H1 (cell line): ENCODE measurements around the gene NFKBIL1. TPM values are rescaled to one million over a fixed set of nuclear protein-coding genes. Genes with fewer than 3 reads are reported as not detected.

ENCODE experiments used
- CTCF ChIA-PET: fragments of 300-600 bp; sonication (Branson Sonifier 250); formaldehyde crosslinking; loops from one replicate; lab custom pipeline; 2021; ENCODE audit not compliant: partially characterized antibody; lab: Charles Lee
- POLR2A ChIA-PET: fragments of 300-600 bp; sonication (Branson Sonifier 250); formaldehyde crosslinking; loops from one replicate; lab custom pipeline; 2021; ENCODE audit warnings: inconsistent platforms; ENCODE audit not compliant: partially characterized antibody; lab: Charles Lee
- DNase-seq, 2 experiments: peaks; one replicate each; pipeline versions ENCODE4 v3.0.0 to v3.0.0-alpha.2; 2010 to 2022; ENCODE audit warnings: low spot score in 2 of 2, low read depth in 1 of 2, mixed read lengths in 1 of 2
- FAIRE-seq: peaks from 2 replicates; lab custom pipeline; 2011; peaks lifted over from hg19 to GRCh38; lab: Jason Lieb, UNC
- H2AFZ ChIP-seq: 2 replicates; pipeline ENCODE4 v1.8.1; 2012; ENCODE audit warnings: low read length, inconsistent platforms
- H2AK5ac ChIP-seq: 2 replicates; pipeline ENCODE4 v1.6.1; 2013; ENCODE audit warnings: low read depth, low read length
- H2BK120ac ChIP-seq: replicated peaks from 2 replicates; pipeline ENCODE3; 2013; ENCODE audit warnings: low read depth, low read length, inconsistent platforms
- H2BK12ac ChIP-seq: 2 replicates; pipeline ENCODE4 v1.6.1; 2013; ENCODE audit warnings: low read depth, low read length
- H2BK15ac ChIP-seq: 2 replicates; pipeline ENCODE4 v1.6.1; 2013; ENCODE audit warnings: low read length
- H2BK20ac ChIP-seq: 2 replicates; pipeline ENCODE4 v1.6.1; 2013; ENCODE audit warnings: low read length
- H2BK5ac ChIP-seq: 2 replicates; pipeline ENCODE4 v1.6.1; 2013; ENCODE audit warnings: low read depth, low read length
- H3K14ac ChIP-seq: 2 replicates; pipeline ENCODE4 v1.6.1; 2013; ENCODE audit warnings: inconsistent platforms; ENCODE audit not compliant: insufficient read length
- H3K18ac ChIP-seq: 2 replicates; pipeline ENCODE4 v1.6.1; 2013; ENCODE audit warnings: low read length; ENCODE audit errors: extremely low read depth
- H3K23ac ChIP-seq: 2 replicates; pipeline ENCODE4 v1.6.1; 2013; ENCODE audit warnings: inconsistent platforms; ENCODE audit not compliant: insufficient read length
- H3K23me2 ChIP-seq: 2 replicates; pipeline ENCODE4 v1.6.1; 2013; ENCODE audit warnings: low read depth, low read length
- H3K27ac ChIP-seq: 2 replicates; pipeline ENCODE4 v1.6.1; 2011; ENCODE audit warnings: low read depth, low read length, inconsistent platforms
- H3K27me3 ChIP-seq, 4 experiments: replicated peaks in 1 of 4; 1 replicate in 1 of 4; 2 replicates in 3 of 4; pipeline versions ENCODE4 v1.6.1 to v1.8.1; 2011 to 2013; ENCODE audit warnings: low read length in 3 of 4, mild to moderate bottlenecking in 3 of 4, inconsistent platforms in 2 of 4, mixed read lengths in 2 of 4, moderate library complexity in 1 of 4; ENCODE audit not compliant: control insufficient read depth in 3 of 4, insufficient read depth in 3 of 4; ENCODE audit errors: extremely low read depth in 1 of 4
- H3K36me3 ChIP-seq, 4 experiments: 2 replicates each; pipeline versions ENCODE4 v1.6.1 to v1.8.1; 2011 to 2013; ENCODE audit warnings: mild to moderate bottlenecking in 4 of 4, low read length in 3 of 4, moderate library complexity in 2 of 4, control low read depth in 1 of 4, inconsistent platforms in 1 of 4; ENCODE audit not compliant: insufficient read depth in 4 of 4, control insufficient read depth in 2 of 4
- H3K4ac ChIP-seq: replicated peaks from 2 replicates; pipeline ENCODE3; 2013; ENCODE audit warnings: low read length, low read depth, mixed read lengths, inconsistent platforms; ENCODE audit not compliant: insufficient read length
- H3K4me1 ChIP-seq, 4 experiments: replicated peaks in 1 of 4; 1 replicate in 1 of 4; 2 replicates in 3 of 4; pipeline versions ENCODE4 v1.6.1 to v1.8.1; 2011 to 2013; ENCODE audit warnings: low read length in 3 of 4, inconsistent platforms in 2 of 4, mixed read lengths in 1 of 4; ENCODE audit not compliant: insufficient read depth in 4 of 4, control insufficient read depth in 3 of 4
- H3K4me2 ChIP-seq, 2 experiments: 2 replicates each; pipeline versions ENCODE4 v1.6.1 to v1.8.1; 2011 to 2013; ENCODE audit warnings: low read depth in 2 of 2, low read length in 2 of 2, control low read depth in 1 of 2, inconsistent platforms in 1 of 2, mild to moderate bottlenecking in 1 of 2; ENCODE audit not compliant: insufficient read depth in 1 of 2
- H3K4me3 ChIP-seq, 4 experiments: fragments of 200-600, 300-600 bp in 1 of 4; sonication (generic), shearing (Covaris generic), sonication (Bioruptor Twin) in 1 of 4; 2 replicates each; pipeline versions ENCODE4 v1.5.1 to v1.8.1; 2011 to 2016; ENCODE audit warnings: low read length in 4 of 4, low read depth in 3 of 4, control low read depth in 2 of 4, inconsistent platforms in 2 of 4, mild to moderate bottlenecking in 2 of 4, mixed read lengths in 1 of 4, moderate library complexity in 1 of 4; ENCODE audit not compliant: insufficient read depth in 2 of 4; ENCODE audit errors: extremely low read depth in 1 of 4
- H3K56ac ChIP-seq: replicated peaks from 2 replicates; pipeline ENCODE3; 2013; ENCODE audit warnings: low read depth, mild to moderate bottlenecking, mixed read lengths, low read length, inconsistent platforms; ENCODE audit not compliant: insufficient read length
- H3K79me1 ChIP-seq: 2 replicates; pipeline ENCODE4 v1.6.1; 2013; ENCODE audit warnings: low read depth, low read length, control low read depth
- H3K79me2 ChIP-seq, 2 experiments: 2 replicates each; pipeline versions ENCODE4 v1.6.1 to v1.8.1; 2012 to 2013; ENCODE audit warnings: low read length in 2 of 2, mild to moderate bottlenecking in 2 of 2, inconsistent platforms in 1 of 2; ENCODE audit not compliant: insufficient read depth in 2 of 2, control insufficient read depth in 1 of 2
- H3K9ac ChIP-seq, 4 experiments: replicated peaks in 1 of 4; 1 replicate in 1 of 4; 2 replicates in 3 of 4; pipeline versions ENCODE4 v1.6.1 to v1.8.1; 2011 to 2013; ENCODE audit warnings: low read depth in 3 of 4, low read length in 3 of 4, control low read depth in 2 of 4, mild to moderate bottlenecking in 2 of 4, moderate library complexity in 2 of 4, inconsistent platforms in 1 of 4; ENCODE audit errors: extremely low read depth in 1 of 4
- H3K9me3 ChIP-seq, 2 experiments: 2 replicates each; pipeline versions ENCODE4 v1.6.1 to v1.8.1; 2012 to 2013; ENCODE audit warnings: mild to moderate bottlenecking in 2 of 2, moderate library complexity in 2 of 2, control low read depth in 1 of 2, inconsistent platforms in 1 of 2, low read depth in 1 of 2, low read length in 1 of 2, mixed read lengths in 1 of 2; ENCODE audit not compliant: insufficient read depth in 2 of 2
- H4K20me1 ChIP-seq, 2 experiments: replicated peaks in 1 of 2; 2 replicates each; pipeline versions ENCODE3 to v1.8.1; 2011 to 2013; ENCODE audit warnings: inconsistent platforms in 2 of 2, low read length in 2 of 2, mild to moderate bottlenecking in 1 of 2; ENCODE audit not compliant: insufficient read depth in 2 of 2, control insufficient read depth in 1 of 2
- H4K5ac ChIP-seq: 2 replicates; pipeline ENCODE4 v1.6.1; 2013; ENCODE audit warnings: low read length, low read depth, mixed read lengths, inconsistent platforms; ENCODE audit not compliant: insufficient read length
- H4K8ac ChIP-seq: 2 replicates; pipeline ENCODE4 v1.8.0; 2013; ENCODE audit warnings: mild to moderate bottlenecking, moderate library complexity, low read length, inconsistent platforms; ENCODE audit not compliant: insufficient read depth; ENCODE audit errors: extremely low read depth
- H4K91ac ChIP-seq: replicated peaks from 2 replicates; pipeline ENCODE3; 2013; ENCODE audit warnings: low read length, mixed read lengths, inconsistent platforms; ENCODE audit not compliant: insufficient read length
- CEBPB ChIP-seq: IDR thresholded peaks from 2 replicates; pipeline ENCODE4 v1.6.1; 2012; ENCODE audit warnings: low read depth, low read length
- CREB1 ChIP-seq: IDR thresholded peaks from 2 replicates; pipeline ENCODE4 v1.6.1; 2012; ENCODE audit warnings: inconsistent platforms
- JUN ChIP-seq: IDR thresholded peaks from 2 replicates; pipeline ENCODE4 v1.6.1; 2011; ENCODE audit warnings: low read depth, mild to moderate bottlenecking, improper control_type of control experiment, low read length
- KDM1A ChIP-seq: fragments of 200-600, 300-600 bp; sonication (generic); IDR thresholded peaks from 2 replicates; pipeline ENCODE4 v1.7.1; 2016; ENCODE audit warnings: mild to moderate bottlenecking, low read length, borderline replicate concordance
- KDM5A ChIP-seq: fragments of 200-600 bp; IDR thresholded peaks from 2 replicates; pipeline ENCODE4 v1.7.1; 2012; ENCODE audit warnings: mild to moderate bottlenecking, low read length, inconsistent platforms, mixed read lengths
- POLR2AphosphoS5 ChIP-seq: IDR thresholded peaks from 2 replicates; pipeline ENCODE4 v1.6.1; 2011; ENCODE audit warnings: low read depth, low read length
- POU5F1 ChIP-seq: IDR thresholded peaks from 2 replicates; pipeline ENCODE4 v1.6.1; 2011; ENCODE audit warnings: low read depth, mild to moderate bottlenecking, low read length, moderate library complexity
- RFX5 ChIP-seq: IDR thresholded peaks from 2 replicates; pipeline ENCODE4 v1.6.1; 2011; ENCODE audit warnings: low read depth, low read length, improper control_type of control experiment, borderline replicate concordance
- RXRA ChIP-seq: IDR thresholded peaks from 2 replicates; pipeline ENCODE4 v1.6.1; 2011; ENCODE audit warnings: low read depth, mild to moderate bottlenecking, low read length, moderate library complexity; ENCODE audit not compliant: insufficient read depth
- SIX5 ChIP-seq: IDR thresholded peaks from 2 replicates; pipeline ENCODE4 v1.6.1; 2011; ENCODE audit warnings: mild to moderate bottlenecking, low read depth, low read length
- SP1 ChIP-seq: IDR thresholded peaks from 2 replicates; pipeline ENCODE4 v1.6.1; 2011; ENCODE audit warnings: low read depth, low read length
- SP4 ChIP-seq: IDR thresholded peaks from 2 replicates; pipeline ENCODE4 v1.6.1; 2012; ENCODE audit warnings: low read length, inconsistent platforms
- TEAD4 ChIP-seq: IDR thresholded peaks from 2 replicates; pipeline ENCODE4 v1.6.1; 2012; ENCODE audit warnings: low read depth, low read length, inconsistent platforms, mixed read lengths
- WGBS, 2 experiments: shearing (Covaris generic) in 1 of 2; methylation state at CpG; one replicate each; pipeline versions ENCODE4 v1.1.6 to v1.1.7; 2013 to 2015; ENCODE audit warnings: low lambda C conversion rate in 2 of 2, mixed read lengths in 2 of 2, inconsistent platforms in 1 of 2, low coverage in 1 of 2, missing lambda C conversion rate in 1 of 2; ENCODE audit not compliant: insufficient replicate concordance in 2 of 2, insufficient coverage in 1 of 2, insufficient read length in 1 of 2; ENCODE audit errors: extremely low coverage in 1 of 2, missing lambda C conversion rate in 1 of 2; 5-methylcytosine and 5-hydroxymethylcytosine counted together
- polyA plus RNA-seq, 7 experiments: library from polyadenylated mRNA; depleted of rRNA in 3 of 7; stranded (reverse) in 5 of 7; unstranded in 2 of 7; fragments of >200 nt in 5 of 7; fragments of 200-250 nt in 2 of 7; gene quantifications; 1 replicate in 5 of 7; 2 replicates in 1 of 7; 4 replicates in 1 of 7; pipeline versions ENCODE4 v1.2.1 to v1.2.3, GENCODE V29; 2011 to 2013; ENCODE audit warnings: missing spikeins in 2 of 7, mixed read lengths in 2 of 7
- total RNA-seq: library from RNA; stranded (reverse); fragmentation: NEBNext Ultra II Directional; extraction: Animal tissue kit (Norgen Biotek cat#: 25700); gene quantifications from 2 replicates; pipeline ENCODE4 v1.2.1, GENCODE V29; 2021
- TF ChIP-seq, protein P1 (sequence below): IDR thresholded peaks from 2 replicates; pipeline ENCODE4 v1.6.1; 2012; ENCODE audit warnings: inconsistent platforms
- TF ChIP-seq, protein P2 (sequence below): IDR thresholded peaks from 2 replicates; pipeline ENCODE4 v1.6.1; 2011; ENCODE audit warnings: low read depth, mild to moderate bottlenecking, low read length; ENCODE audit not compliant: insufficient read depth

The NFKBIL1 gene
- total and polyA plus RNA-seq, 2 of the 8 experiments (the other 6 are each of a cell fraction or from before 2014, with no cell fraction given), result 7.5 to 11.2 TPM

- H3K27me3 ChIP-seq, result no peaks in the 10 kb centered on the region
- H2BK15ac ChIP-seq, result no peak overlapping the region
- no peaks in the 10 kb centered on the region for H3K79me1 ChIP-seq
- ChIA-PET POLR2A (interaction anchor here (0.9 to 18.4 kb wide), 3 partner anchors 10 to 101 kb away, joined by 3 to 428 read pairs (median 16); partner anchors contain the start of genes ATP6V1G2, DDX39B and NFKBIL1), CTCF (interaction anchor here (0.6 kb wide), 1 partner anchor 9 kb away, joined by 3 read pairs; no protein-coding TSS in a partner anchor)
- no peak for FAIRE-seq
- 83% methylated on average over 3 of the region's 3 CpGs; no CpG with 5 or more reads in 1 of the 2 experiments for WGBS, 2 experiments
- no peak overlapping the region for H4K91ac ChIP-seq
- H3K23ac ChIP-seq, result no peak overlapping the region
- H3K18ac ChIP-seq, result no peak overlapping the region
- no peak overlapping the region for H3K4me2 ChIP-seq
- DNase-seq, result no peak
- no peaks in the 10 kb centered on the region for H3K23me2 ChIP-seq
- H4K8ac ChIP-seq, result no peak overlapping the region
- no peaks in the 10 kb centered on the region for H3K79me2 ChIP-seq
- H2BK20ac ChIP-seq, result no peak overlapping the region
- no peak overlapping the region for H2AK5ac ChIP-seq
- H2BK12ac ChIP-seq, result no peak overlapping the region
- no peak overlapping the region for H3K4me3 ChIP-seq
- H2BK5ac ChIP-seq, result no peak overlapping the region
- no peak overlapping the region for H2BK120ac ChIP-seq
- H3K4ac ChIP-seq, result no peak overlapping the region
- no peak overlapping the region for H2AFZ ChIP-seq
- H3K14ac ChIP-seq, result no peak overlapping the region
- no peaks in the 10 kb centered on the region for H3K9me3 ChIP-seq
- H3K56ac ChIP-seq, result no peak overlapping the region
- no peaks in the 10 kb centered on the region for H3K4me1 ChIP-seq
- no peak overlapping the region for H4K5ac ChIP-seq
- H3K9ac ChIP-seq, result no peak overlapping the region
- no peaks in the 10 kb centered on the region for H4K20me1 ChIP-seq
- no peak overlapping the region for H3K27ac ChIP-seq
- H3K36me3 ChIP-seq, result no peaks in the 10 kb centered on the region
- TF ChIP-seq RXRA (no peak), SIX5 (no peak), KDM1A (no peak), POLR2AphosphoS5 (no peak), POU5F1 (no peak), CREB1 (no peak), SP4 (no peak), CEBPB (no peak), JUN (no peak), TEAD4 (no peak), RFX5 (no peak), SP1 (no peak), KDM5A (no peak)
- TF ChIP-seq, protein P1, sequence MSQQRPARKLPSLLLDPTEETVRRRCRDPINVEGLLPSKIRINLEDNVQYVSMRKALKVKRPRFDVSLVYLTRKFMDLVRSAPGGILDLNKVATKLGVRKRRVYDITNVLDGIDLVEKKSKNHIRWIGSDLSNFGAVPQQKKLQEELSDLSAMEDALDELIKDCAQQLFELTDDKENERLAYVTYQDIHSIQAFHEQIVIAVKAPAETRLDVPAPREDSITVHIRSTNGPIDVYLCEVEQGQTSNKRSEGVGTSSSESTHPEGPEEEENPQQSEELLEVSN, result no peak
- TF ChIP-seq, protein P2, sequence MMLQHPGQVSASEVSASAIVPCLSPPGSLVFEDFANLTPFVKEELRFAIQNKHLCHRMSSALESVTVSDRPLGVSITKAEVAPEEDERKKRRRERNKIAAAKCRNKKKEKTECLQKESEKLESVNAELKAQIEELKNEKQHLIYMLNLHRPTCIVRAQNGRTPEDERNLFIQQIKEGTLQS, result no peak
Measured at GRCh38 chr6:31521835-31522234, 25.6 kb upstream of the NFKBIL1 start.
